HepG2 (cell line): Measurements from ENCODE around the gene OBP2B. TPM values are rescaled to one million over a fixed set of nuclear protein-coding genes. Genes with fewer than 3 reads are reported as not detected.
A peak's percentile ranks its signal among the peaks of the same experiment; 100 is the strongest.

Experiments
- ATAC-seq: fragments of 200-7000 bp; cut with Tn5 transposase; 3 replicates; pipeline ENCODE4 v1.9.1; 2020; ENCODE audit warnings: mild to moderate bottlenecking, moderate library complexity
- BruUV-seq: library from RNA; stranded (reverse); fragments of 400-500 nt; replicated peaks from 2 replicates; lab custom pipeline; 2021; lab: Mats Ljungman, UMichigan
- CTCF ChIA-PET: fragments of 300-600 bp; formaldehyde crosslinking; extraction: SDS; loops from one replicate; lab custom pipeline; 2021; ENCODE audit warnings: low total read pairs, inconsistent platforms, low intra/inter-chr PET ratio; lab: Yijun Ruan, JAX
- POLR2A ChIA-PET: fragments of 350-600 bp; sonication (Branson Sonifier 250); formaldehyde crosslinking; loops from one replicate; lab custom pipeline; 2020; ENCODE audit warnings: antibody characterized with exemption, inconsistent platforms; lab: Yijun Ruan, JAX
- DNase-seq: peaks from one replicate; pipeline ENCODE4 v3.0.0-alpha.2; 2015; ENCODE audit warnings: low spot score
- FAIRE-seq: peaks from 3 replicates; lab custom pipeline; 2011; peaks lifted over from hg19 to GRCh38; lab: Jason Lieb, UNC
- H2AFZ ChIP-seq: one replicate; pipeline ENCODE4 v1.6.1; 2011; ENCODE audit warnings: low read length, inconsistent platforms
- H3K27ac ChIP-seq: fragments of 300-600 bp; 3 replicates; pipeline ENCODE4 v1.8.0; 2011; ENCODE audit warnings: mixed run types, mild to moderate bottlenecking, mixed read lengths, low read length, inconsistent platforms; ENCODE audit not compliant: insufficient read depth; ENCODE audit errors: extremely low read length
- H3K27me3 ChIP-seq, 2 experiments: fragments of 200-600 bp in 1 of 2; 2 replicates in 1 of 2; 3 replicates in 1 of 2; pipeline versions ENCODE4 v1.6.0 to v1.8.0; 2011; ENCODE audit warnings: low read length in 2 of 2, mild to moderate bottlenecking in 2 of 2, moderate library complexity in 2 of 2, inconsistent platforms in 1 of 2; ENCODE audit not compliant: insufficient read depth in 2 of 2, control insufficient read depth in 1 of 2
- H3K36me3 ChIP-seq, 2 experiments: fragments of 200-600 bp in 1 of 2; replicated peaks in 1 of 2; 2 replicates in 1 of 2; 3 replicates in 1 of 2; pipeline versions ENCODE4 v1.5.1 to v1.8.0; 2011; ENCODE audit warnings: low read length in 2 of 2, inconsistent platforms in 1 of 2; ENCODE audit not compliant: insufficient read depth in 2 of 2, control insufficient read depth in 1 of 2
- H3K4me1 ChIP-seq: 2 replicates; pipeline ENCODE4 v1.5.1; 2012; ENCODE audit warnings: low read length, inconsistent platforms; ENCODE audit not compliant: insufficient read depth
- H3K4me2 ChIP-seq: 2 replicates; pipeline ENCODE4 v1.6.0; 2011; ENCODE audit warnings: low read depth, low read length, inconsistent platforms
- H3K4me3 ChIP-seq, 3 experiments: fragments of 200-600 bp in 1 of 3; sonication (generic), shearing (Covaris generic) in 1 of 3; replicated peaks in 1 of 3; 2 replicates each; pipeline ENCODE4 v1.5.1; 2011 to 2016; ENCODE audit warnings: low read length in 3 of 3, inconsistent platforms in 2 of 3, low read depth in 2 of 3, mild to moderate bottlenecking in 2 of 3, control low read depth in 1 of 3, mixed read lengths in 1 of 3; ENCODE audit not compliant: insufficient read depth in 1 of 3
- H3K79me2 ChIP-seq: one replicate; pipeline ENCODE4 v1.6.1; 2011; ENCODE audit warnings: low read length, inconsistent platforms; ENCODE audit not compliant: insufficient read depth
- H3K9ac ChIP-seq: 2 replicates; pipeline ENCODE4 v1.6.0; 2011; ENCODE audit warnings: mild to moderate bottlenecking, low read depth, low read length, inconsistent platforms; ENCODE audit not compliant: insufficient read depth
- H3K9me3 ChIP-seq: 2 replicates; pipeline ENCODE4 v1.5.1; 2012; ENCODE audit warnings: mild to moderate bottlenecking, low read length
- H4K20me1 ChIP-seq: 2 replicates; pipeline ENCODE4 v1.6.0; 2011; ENCODE audit warnings: inconsistent platforms, mild to moderate bottlenecking, low read length, moderate library complexity; ENCODE audit not compliant: insufficient read depth
- ATF7 ChIP-seq, 2 experiments: fragments of 450-650 bp in 1 of 2; sonication (generic) in 1 of 2; formaldehyde crosslinking in 1 of 2; IDR thresholded peaks; 2 replicates each; pipeline versions ENCODE4 v1.4.0 to v1.6.1; 2016 to 2020; ENCODE audit warnings: antibody characterized with exemption in 1 of 2, mild to moderate bottlenecking in 1 of 2, missing genetic modification reagents in 1 of 2
- CEBPB ChIP-seq: IDR thresholded peaks from 2 replicates; pipeline ENCODE4 v1.6.1; 2011; ENCODE audit warnings: low read depth, low read length, improper control_type of control experiment, borderline replicate concordance
- DDIT3 ChIP-seq: sonication (generic); formaldehyde crosslinking; IDR thresholded peaks from 2 replicates; pipeline ENCODE4 v1.4.0; 2020; ENCODE audit warnings: mild to moderate bottlenecking, missing genetic modification reagents
- FOXA3 ChIP-seq: IDR thresholded peaks from 2 replicates; pipeline ENCODE4 v1.6.1; 2016; ENCODE audit warnings: missing genetic modification reagents, missing compliant biosample characterization
- FOXC1 ChIP-seq: sonication (generic); formaldehyde crosslinking; IDR thresholded peaks from 2 replicates; pipeline ENCODE4 v1.8.0; 2022; ENCODE audit warnings: mild to moderate bottlenecking, missing genetic modification reagents, borderline replicate concordance
- HNF4G ChIP-seq, 2 experiments: sonication (generic) in 1 of 2; formaldehyde crosslinking in 1 of 2; IDR thresholded peaks; 2 replicates each; pipeline versions ENCODE4 v1.4.0 to v1.6.1; 2011 to 2020; ENCODE audit warnings: borderline replicate concordance in 2 of 2, low read depth in 2 of 2, mild to moderate bottlenecking in 2 of 2, low read length in 1 of 2, missing genetic modification reagents in 1 of 2, moderate library complexity in 1 of 2
- LBX2 ChIP-seq: sonication (generic); formaldehyde crosslinking; IDR thresholded peaks from 2 replicates; pipeline ENCODE4 v1.5.0; 2020; ENCODE audit warnings: missing genetic modification reagents, mild to moderate bottlenecking, borderline replicate concordance
- SRF ChIP-seq: IDR thresholded peaks from 2 replicates; pipeline ENCODE4 v1.6.1; 2011; ENCODE audit warnings: mild to moderate bottlenecking, low read depth, low read length, moderate library complexity
- SRSF1 ChIP-seq: fragments of 200-400 bp; formaldehyde crosslinking; optimal IDR thresholded peaks from 2 replicates; pipeline ENCODE3; 2017; ENCODE audit warnings: mild to moderate bottlenecking, low read depth, low read length, moderate library complexity
- TBP ChIP-seq: sonication (generic); formaldehyde crosslinking; IDR thresholded peaks from 2 replicates; pipeline ENCODE4 v1.5.0; 2020; ENCODE audit warnings: missing genetic modification reagents
- ZKSCAN1 ChIP-seq: fragments of 150-350 bp; IDR thresholded peaks from 2 replicates; pipeline ENCODE4 v1.6.1; 2014; ENCODE audit warnings: low read length
- ZNF20 ChIP-seq: sonication (generic); formaldehyde crosslinking; IDR thresholded peaks from 2 replicates; pipeline ENCODE4 v1.4.0; 2020; ENCODE audit warnings: mild to moderate bottlenecking, moderate library complexity, missing genetic modification reagents
- ZNF362 ChIP-seq: sonication (generic); formaldehyde crosslinking; IDR thresholded peaks from 2 replicates; pipeline ENCODE4 v1.4.0; 2020; ENCODE audit warnings: missing genetic modification reagents, mild to moderate bottlenecking, borderline replicate concordance
- ZNF567 ChIP-seq: sonication (generic); formaldehyde crosslinking; IDR thresholded peaks from 2 replicates; pipeline ENCODE4 v1.8.1; 2023; ENCODE audit warnings: mild to moderate bottlenecking, missing genetic modification reagents, borderline replicate concordance
- ZNF629 ChIP-seq: sonication (generic); formaldehyde crosslinking; conservative IDR thresholded peaks from 2 replicates; pipeline ENCODE4 v1.5.0; 2020; ENCODE audit warnings: missing genetic modification reagents
- WGBS: methylation state at CpG from one replicate; pipeline ENCODE4 v1.1.6; 2017; ENCODE audit warnings: low lambda C conversion rate; 5-methylcytosine and 5-hydroxymethylcytosine counted together
- in situ Hi-C: cut with HindIII; loops from 2 replicates; pipeline ENCODE4 v1.10.0; 2017; ENCODE audit warnings: low pct_unique_long_range_greater_than_20kb; ENCODE audit not compliant: extremely low pct_ligation_motif_present
- intact Hi-C: fragments of 100-400 bp; cut with micrococcal nuclease; formaldehyde crosslinking; loops from one replicate; pipeline ENCODE4 v1.10.0; 2022; ENCODE audit not compliant: unreplicated experiment
- polyA plus RNA-seq, 8 experiments: library from polyadenylated mRNA; depleted of rRNA in 3 of 8; stranded (reverse) in 7 of 8; unstranded in 1 of 8; fragments of >200 nt; fragmentation: Illumina TruSeq in 4 of 8; extraction: Trizol in 4 of 8; gene quantifications; 2 replicates each; pipeline versions ENCODE4 v1.2.1 to v1.2.3, GENCODE V29; 2011 to 2016; ENCODE audit warnings: low read depth in 4 of 8, missing spikeins in 1 of 8, mixed read lengths in 1 of 8; ENCODE audit not compliant: insufficient read depth in 1 of 8
- total RNA-seq, 5 experiments: library from RNA; depleted of rRNA; stranded (reverse); fragments of >200 nt; fragmentation: Illumina TruSeq; extraction: Trizol; gene quantifications; 2 replicates each; pipeline ENCODE4 v1.2.3, GENCODE V29; 2016; ENCODE audit warnings: low read depth in 1 of 5

The OBP2B gene
- total and polyA plus RNA-seq, 2 of the 13 experiments (the other 11 are each of a cell fraction or from before 2014, with no cell fraction given): not detected

GRCh38 chr9:133161547-133161950 is 47.5 kb downstream of the OBP2B start:
- H3K4me1 ChIP-seq: no peaks in the 10 kb centered on the region

GRCh38 chr9:133160742-133161546 is 48.1 kb downstream of the OBP2B start:
- Histone ChIP-seq H3K27me3 (peaks cover 0 to 8% of the 10 kb centered on the region in 2 experiments; a peak in 1 of 5 replicates), H3K79me2 (no peaks in the 10 kb centered on the region), H3K4me2 (no peak overlapping the region), H3K27ac (no peak overlapping the region), H2AFZ (no peak overlapping the region), H3K4me3 (no peak overlapping the region), H3K36me3 (no peaks in the 10 kb centered on the region), H3K9me3 (no peaks in the 10 kb centered on the region), H3K4me1 (no peaks in the 10 kb centered on the region), H4K20me1 (no peaks in the 10 kb centered on the region), H3K9ac (no peak overlapping the region)
- FAIRE-seq (peak; percentile 95), DNase-seq (peak; percentile 52), ATAC-seq (peak; percentile 85)
- ChIA-PET POLR2A (no interaction called here), CTCF (interaction anchor here (0.8 to 1.9 kb wide), 2 partner anchors 13 to 58 kb away, joined by 3 to 5 read pairs; no protein-coding TSS in a partner anchor)
- WGBS: 13% methylated on average over 9 of the region's 9 CpGs
- in situ Hi-C loops: no loop called here
- intact Hi-C loops: no loop called here
- BruUV-seq: no TSS peak
- 0 out of 2 replicates have a peak, but pooled peaks have one; percentile 41 for TF ChIP-seq ZNF567 (CRISPR knock-in tag)
- TF ChIP-seq HNF4G (IDR thresholded peaks at IDR 0.05; ENCODE audit: borderline replicate concordance, low read depth, low read length): 0 out of 2 replicates have a peak, but pooled peaks have one; percentile 10
- TF ChIP-seq HNF4G (CRISPR knock-in tag; IDR thresholded peaks at IDR 0.05; ENCODE audit: borderline replicate concordance, low read depth): no peak
- TF ChIP-seq FOXC1 (CRISPR knock-in tag): no peak
- 0 out of 2 replicates have a peak, but pooled peaks have one; percentile 41 for TF ChIP-seq ZNF362 (CRISPR knock-in tag)
- TF ChIP-seq DDIT3 (CRISPR knock-in tag): no peak
- TF ChIP-seq CEBPB: peak; percentile 81; the same call in 1 of the 2 replicates
- no peak for TF ChIP-seq LBX2 (CRISPR knock-in tag)
- no peak for TF ChIP-seq ZNF629
- TF ChIP-seq ZKSCAN1: no peak
- no peak for TF ChIP-seq TBP
- TF ChIP-seq ZNF20 (CRISPR knock-in tag): no peak
- peak; percentile 59; the same call in 1 of the 2 replicates for TF ChIP-seq SRF
- TF ChIP-seq FOXA3: no peak

More at GRCh38 chr9:133161547-133161950, 47.5 kb downstream of the OBP2B start:
- Histone ChIP-seq H3K79me2 (no peaks in the 10 kb centered on the region), H4K20me1 (no peaks in the 10 kb centered on the region), H3K9me3 (no peaks in the 10 kb centered on the region), H3K9ac (no peak overlapping the region), H2AFZ (no peak overlapping the region), H3K4me3 (no peak overlapping the region), H3K27ac (no peak overlapping the region), H3K36me3 (no peaks in the 10 kb centered on the region), H3K4me2 (no peak overlapping the region), H3K27me3 (peaks cover 0 to 14% of the 10 kb centered on the region in 2 experiments; a peak in 2 of 5 replicates)
- in situ Hi-C loops: no loop called here
- intact Hi-C loops: no loop called here
- no peak for TF ChIP-seq SRSF1
- TF ChIP-seq ATF7 (IDR thresholded peaks at IDR 0.05): no peak
- no peak for TF ChIP-seq ATF7 (CRISPR knock-in tag; IDR thresholded peaks at IDR 0.05)
- DNase-seq (no peak), ATAC-seq (no peak), FAIRE-seq (no peak)
- POLR2A ChIA-PET: no interaction called here
- CTCF ChIA-PET: interaction anchor here (0.8 to 1.9 kb wide), 2 partner anchors 14 to 59 kb away, joined by 3 to 5 read pairs; no protein-coding TSS in a partner anchor
- WGBS: 40% methylated on average over 4 of the region's 4 CpGs
- BruUV-seq: no TSS peak
